ENCODE measurements around the gene FRYL. TPM values are rescaled to one million over a fixed set of nuclear protein-coding genes. Genes with fewer than 3 reads are reported as not detected.

Gene FRYL
- total and polyA plus RNA-seq, 2 of the 8 experiments (the other 6 are each of a cell fraction or from before 2014, with no cell fraction given), result 8.0 to 36.5 TPM

GRCh38 chr4:48629458-48629857 is 150.6 kb downstream of the FRYL start:
- no peak overlapping the region for H3K9ac ChIP-seq (replicated peaks in 1 of 4; ENCODE audit: extremely low read depth in 1 of 4, low read depth in 3 of 4, low read length in 3 of 4)
- H3K27me3 ChIP-seq (replicated peaks in 1 of 4; ENCODE audit: control insufficient read depth in 3 of 4, extremely low read depth in 1 of 4, insufficient read depth in 3 of 4, low read length in 3 of 4), result no peaks in the 10 kb centered on the region
- no peak overlapping the region for H3K14ac ChIP-seq (ENCODE audit: insufficient read length)
- no peak overlapping the region for H2BK5ac ChIP-seq (ENCODE audit: low read depth, low read length)
- no peak overlapping the region for H3K18ac ChIP-seq (ENCODE audit: extremely low read depth, low read length)
- no peak overlapping the region for H3K4me2 ChIP-seq (ENCODE audit: insufficient read depth in 1 of 2, low read depth in 2 of 2, low read length in 2 of 2)
- H3K4me1 ChIP-seq (replicated peaks in 1 of 4; ENCODE audit: control insufficient read depth in 3 of 4, insufficient read depth in 4 of 4, low read length in 3 of 4), result no peaks in the 10 kb centered on the region
- H3K23ac ChIP-seq (ENCODE audit: insufficient read length), result no peak overlapping the region
- FAIRE-seq (no peak), DNase-seq (ENCODE audit: low read depth in 1 of 2, low spot score in 2 of 2) (no peak)
- no peaks in the 10 kb centered on the region; a peak in 1 of 4 replicates for H3K9me3 ChIP-seq (ENCODE audit: insufficient read depth in 2 of 2, low read depth in 1 of 2, low read length in 1 of 2)
- 89% methylated on average over 2 of the region's 2 CpGs; no CpG with 5 or more reads in 1 of the 2 experiments for WGBS, 2 experiments (ENCODE audit: extremely low coverage in 1 of 2, insufficient coverage in 1 of 2, insufficient read length in 1 of 2, insufficient replicate concordance in 2 of 2, low coverage in 1 of 2, low lambda C conversion rate in 2 of 2, missing lambda C conversion rate in 1 of 2)
- no peaks in the 10 kb centered on the region for H4K20me1 ChIP-seq (replicated peaks in 1 of 2; ENCODE audit: control insufficient read depth in 1 of 2, insufficient read depth in 2 of 2, low read length in 2 of 2)
- no peak overlapping the region for H2BK12ac ChIP-seq (ENCODE audit: low read depth, low read length)
- no peak overlapping the region for H4K5ac ChIP-seq (ENCODE audit: insufficient read length, low read depth, low read length)
- H2AFZ ChIP-seq (ENCODE audit: low read length), result no peak overlapping the region
- no peak overlapping the region for H3K56ac ChIP-seq (replicated peaks; ENCODE audit: insufficient read length, low read depth, low read length)
- H4K8ac ChIP-seq (ENCODE audit: extremely low read depth, insufficient read depth, low read length), result no peak overlapping the region
- H3K27ac ChIP-seq (ENCODE audit: low read depth, low read length), result no peak overlapping the region
- no peak overlapping the region for H2BK15ac ChIP-seq (ENCODE audit: low read length)
- H2BK20ac ChIP-seq (ENCODE audit: low read length), result no peak overlapping the region
- no peak overlapping the region for H2AK5ac ChIP-seq (ENCODE audit: low read depth, low read length)
- H3K4ac ChIP-seq (replicated peaks; ENCODE audit: insufficient read length, low read depth, low read length), result no peak overlapping the region
- H3K4me3 ChIP-seq (ENCODE audit: extremely low read depth in 1 of 4, insufficient read depth in 2 of 4, low read depth in 3 of 4, low read length in 4 of 4), result no peak overlapping the region
- no peaks in the 10 kb centered on the region for H3K36me3 ChIP-seq (ENCODE audit: control insufficient read depth in 2 of 4, insufficient read depth in 4 of 4, low read length in 3 of 4)
- no peaks in the 10 kb centered on the region for H3K23me2 ChIP-seq (ENCODE audit: low read depth, low read length)
- no peak overlapping the region for H2BK120ac ChIP-seq (replicated peaks; ENCODE audit: low read depth, low read length)
- H3K79me2 ChIP-seq (ENCODE audit: control insufficient read depth in 1 of 2, insufficient read depth in 2 of 2, low read length in 2 of 2), result no peaks in the 10 kb centered on the region; a peak in 1 of 4 replicates
- H3K79me1 ChIP-seq (ENCODE audit: low read depth, low read length), result no peaks in the 10 kb centered on the region
- ChIA-PET POLR2A (ENCODE audit: partially characterized antibody) (no interaction called here), CTCF (ENCODE audit: partially characterized antibody) (no interaction called here)
- H4K91ac ChIP-seq (replicated peaks; ENCODE audit: insufficient read length, low read length), result no peak overlapping the region
- TF ChIP-seq E2F6 (IDR thresholded peaks at IDR 0.05) (no peak), HDAC6 (IDR thresholded peaks at IDR 0.05; ENCODE audit: low read depth, low read length) (no peak), TEAD4 (IDR thresholded peaks at IDR 0.05; ENCODE audit: low read depth, low read length) (no peak), TAF1 (IDR thresholded peaks at IDR 0.05; ENCODE audit: low read depth, low read length) (no peak), KDM5A (IDR thresholded peaks at IDR 0.05; ENCODE audit: low read length) (no peak), SP2 (IDR thresholded peaks at IDR 0.05; ENCODE audit: low read length) (no peak), RXRA (IDR thresholded peaks at IDR 0.05; ENCODE audit: insufficient read depth, low read depth, low read length) (no peak), RBBP5 (IDR thresholded peaks at IDR 0.05; ENCODE audit: borderline replicate concordance, low read depth, low read length) (no peak), CTBP2 (IDR thresholded peaks at IDR 0.05; ENCODE audit: borderline replicate concordance, insufficient read depth, insufficient read length, low read length) (no peak), POLR2AphosphoS5 (IDR thresholded peaks at IDR 0.05; ENCODE audit: low read depth, low read length) (no peak), CREB1 (IDR thresholded peaks at IDR 0.05) (no peak), EZH2 (IDR thresholded peaks at IDR 0.05; ENCODE audit: low read depth, low read length, severe bottlenecking) (no peak)

All from H1 (cell line).